ENCODE data around the gene GUCD1. TPM values are rescaled to one million over a fixed set of nuclear protein-coding genes. Genes with fewer than 3 reads are reported as not detected.

GUCD1 gene
- total and polyA plus RNA-seq, 2 of the 8 experiments (the other 6 are each of a cell fraction or from before 2014, with no cell fraction given): 85.2 to 128 TPM

- Histone ChIP-seq H3K36me3 (ENCODE audit: control insufficient read depth in 2 of 4, insufficient read depth in 4 of 4, low read length in 3 of 4) (no peaks in the 10 kb centered on the region), H3K9ac (replicated peaks in 1 of 4; ENCODE audit: extremely low read depth in 1 of 4, low read depth in 3 of 4, low read length in 3 of 4) (no peak overlapping the region), H4K20me1 (replicated peaks in 1 of 2; ENCODE audit: control insufficient read depth in 1 of 2, insufficient read depth in 2 of 2, low read length in 2 of 2) (no peaks in the 10 kb centered on the region), H3K79me2 (ENCODE audit: control insufficient read depth in 1 of 2, insufficient read depth in 2 of 2, low read length in 2 of 2) (no peaks in the 10 kb centered on the region), H3K4me2 (ENCODE audit: insufficient read depth in 1 of 2, low read depth in 2 of 2, low read length in 2 of 2) (no peak overlapping the region), H3K18ac (ENCODE audit: extremely low read depth, low read length) (no peak overlapping the region; the same call in 1 of the 2 replicates), H4K8ac (ENCODE audit: extremely low read depth, insufficient read depth, low read length) (no peak overlapping the region), H2BK12ac (ENCODE audit: low read depth, low read length) (peak overlapping the region; percentile 39; the same call in 1 of the 2 replicates), H3K9me3 (ENCODE audit: insufficient read depth in 2 of 2, low read depth in 1 of 2, low read length in 1 of 2) (no peaks in the 10 kb centered on the region), H3K56ac (replicated peaks; ENCODE audit: insufficient read length, low read depth, low read length) (no peak overlapping the region), H3K4ac (replicated peaks; ENCODE audit: insufficient read length, low read depth, low read length) (no peak overlapping the region), H3K4me1 (replicated peaks in 1 of 4; ENCODE audit: control insufficient read depth in 3 of 4, insufficient read depth in 4 of 4, low read length in 3 of 4) (peaks cover 4 to 33% (median 16%) of the 10 kb centered on the region in 4 experiments), H2BK5ac (ENCODE audit: low read depth, low read length) (no peak overlapping the region), H3K23me2 (ENCODE audit: low read depth, low read length) (peaks cover 2% of the 10 kb centered on the region; the same call in 1 of the 2 replicates), H2AK5ac (ENCODE audit: low read depth, low read length) (no peak overlapping the region), H3K23ac (ENCODE audit: insufficient read length) (no peak overlapping the region), H3K4me3 (ENCODE audit: extremely low read depth in 1 of 4, insufficient read depth in 2 of 4, low read depth in 3 of 4, low read length in 4 of 4) (no peak overlapping the region), H2BK20ac (ENCODE audit: low read length) (no peak overlapping the region; the same call in 1 of the 2 replicates), H3K14ac (ENCODE audit: insufficient read length) (no peak overlapping the region), H2BK120ac (replicated peaks; ENCODE audit: low read depth, low read length) (no peak overlapping the region), H3K27ac (ENCODE audit: low read depth, low read length) (no peak overlapping the region), H3K79me1 (ENCODE audit: low read depth, low read length) (no peaks in the 10 kb centered on the region; the same call in 1 of the 2 replicates), H3K27me3 (replicated peaks in 1 of 4; ENCODE audit: control insufficient read depth in 3 of 4, extremely low read depth in 1 of 4, insufficient read depth in 3 of 4, low read length in 3 of 4) (no peaks in the 10 kb centered on the region), H2BK15ac (ENCODE audit: low read length) (no peak overlapping the region), H4K5ac (ENCODE audit: insufficient read length, low read depth, low read length) (no peak overlapping the region), H4K91ac (replicated peaks; ENCODE audit: insufficient read length, low read length) (no peak overlapping the region), H2AFZ (ENCODE audit: low read length) (no peak overlapping the region)
- 81% methylated on average over 6 of the region's 6 CpGs; no CpG with 5 or more reads in 1 of the 2 experiments for WGBS, 2 experiments (ENCODE audit: extremely low coverage in 1 of 2, insufficient coverage in 1 of 2, insufficient read length in 1 of 2, insufficient replicate concordance in 2 of 2, low coverage in 1 of 2, low lambda C conversion rate in 2 of 2, missing lambda C conversion rate in 1 of 2)
- DNase-seq (ENCODE audit: low read depth in 1 of 2, low spot score in 2 of 2) (no peak), FAIRE-seq (no peak)
- CTCF ChIA-PET (ENCODE audit: partially characterized antibody): interaction anchor here (0.7 to 1.1 kb wide), 3 partner anchors 26 to 92 kb away, joined by 3 to 4 read pairs (median 3); no protein-coding TSS in a partner anchor
- POLR2A ChIA-PET (ENCODE audit: partially characterized antibody): interaction anchor here (1.3 to 2.0 kb wide), 4 partner anchors 8 to 39 kb away, joined by 4 to 9 read pairs (median 5); partner anchors contain the start of genes GGT1 and SNRPD3
- TF ChIP-seq GTF2F1 (IDR thresholded peaks at IDR 0.05; ENCODE audit: borderline replicate concordance, low read depth, low read length): no peak
- no peak for TF ChIP-seq USF2 (IDR thresholded peaks at IDR 0.05; ENCODE audit: low read length)
- no peak for TF ChIP-seq MAFK (IDR thresholded peaks at IDR 0.05; ENCODE audit: low read depth, low read length)
- TF ChIP-seq CEBPB (IDR thresholded peaks at IDR 0.05; ENCODE audit: low read depth, low read length): no peak
- TF ChIP-seq RFX5 (IDR thresholded peaks at IDR 0.05; ENCODE audit: borderline replicate concordance, low read depth, low read length): no peak
- no peak for TF ChIP-seq ATF3 (IDR thresholded peaks at IDR 0.05; ENCODE audit: insufficient read depth, low read depth, low read length)
- TF ChIP-seq RAD21 (IDR thresholded peaks at IDR 0.05 in 1 of 2, conservative IDR thresholded peaks at IDR 0.05 in 1 of 2; ENCODE audit: low read depth in 2 of 2, low read length in 2 of 2): no peak
These were observed 40.3 kb upstream of the GUCD1 start for GRCh38 chr22:24595228-24595627.
